Ureter (tissue), 1 donor: ENCODE measurements around the gene TCF7. TPM values are rescaled to one million over a fixed set of nuclear protein-coding genes. Genes with fewer than 3 reads are reported as not detected.

Source experiments
- DNase-seq: peaks from one replicate; pipeline ENCODE4 v3.0.0-alpha.2; 2020; ENCODE audit warnings: low spot score
- total RNA-seq: library from RNA; stranded (reverse); gene quantifications from one replicate; pipeline ENCODE4 v1.2.4, GENCODE V29; 2023
- donor health status: DM: yes; HTN: yes; CAD: no.

Gene TCF7
- 3.6 TPM for total RNA-seq

DNA sequence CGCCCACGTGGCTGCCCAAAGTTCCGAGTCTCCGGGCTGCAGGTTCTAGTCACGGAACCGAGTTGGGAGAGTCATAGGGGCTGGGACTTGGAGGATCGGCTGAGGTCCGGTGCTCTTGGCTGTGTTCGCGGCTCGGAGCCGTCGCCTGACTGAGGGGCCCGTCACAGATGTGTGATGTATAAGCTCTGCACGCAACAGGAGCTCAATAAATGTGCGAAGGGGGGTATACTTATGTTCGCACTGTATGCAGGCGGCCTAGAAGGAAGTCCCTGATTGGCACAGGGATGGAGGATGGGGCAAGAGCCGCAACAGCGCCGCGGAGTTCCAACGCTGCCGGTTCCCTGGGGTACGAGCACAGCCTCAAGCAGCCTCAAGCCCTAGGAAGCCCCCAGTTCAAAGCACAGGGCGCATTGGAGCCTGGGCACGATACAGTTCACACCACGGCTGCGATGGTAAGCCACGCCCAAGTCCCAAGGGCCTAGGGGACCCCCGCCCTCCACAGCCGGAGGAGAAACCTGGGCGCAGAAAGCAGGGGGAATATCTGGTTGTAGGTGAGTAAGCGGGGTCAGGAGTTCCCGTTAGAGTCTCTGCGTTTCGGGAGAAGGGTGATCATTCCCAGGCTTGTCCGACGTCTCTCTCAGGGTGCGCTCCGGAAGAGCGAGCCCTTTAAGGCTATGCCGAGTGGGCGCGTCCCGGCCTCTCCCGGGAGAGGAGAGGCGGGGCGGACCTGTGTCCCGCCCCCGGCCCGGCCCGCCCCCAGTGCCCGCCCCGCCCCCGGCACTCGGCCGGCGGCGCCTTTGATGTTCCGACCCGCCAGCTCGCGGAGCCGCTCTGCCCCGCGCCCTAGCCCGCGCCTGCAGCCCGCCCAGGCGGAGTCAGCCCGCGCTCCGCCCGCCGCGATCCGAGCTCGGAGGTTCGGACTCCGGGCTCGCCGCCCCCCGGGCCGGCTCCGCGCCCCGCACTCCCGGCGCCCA lies at the start of gene TCF7:
Gene TCF7 (plus strand): TSS at position 780 of the 974 bp plus-strand sequence. CDS start 226 bp downstream, outside the sequence.
- peak; percentile 66 for DNase-seq

DNA sequence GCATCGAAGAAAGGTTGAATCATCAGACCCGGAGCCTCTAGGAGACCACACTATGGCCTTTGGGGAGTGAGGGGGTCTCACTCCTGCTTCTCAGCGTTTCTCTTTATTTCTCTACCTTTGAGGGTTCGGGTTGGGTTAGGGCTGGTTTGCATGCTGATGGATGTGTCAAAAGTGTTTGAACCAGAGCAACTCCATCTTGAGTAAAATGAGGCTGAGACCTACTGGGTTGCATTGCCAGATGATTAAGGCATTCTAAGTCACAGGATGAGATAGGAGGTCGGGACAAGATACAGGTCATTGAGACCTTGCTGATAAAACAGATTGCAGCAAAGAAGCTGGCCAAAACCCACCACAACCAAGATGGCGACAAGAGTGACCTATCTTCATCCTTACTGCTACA lies 44.9 kb upstream of the TCF7 start:
- DNase-seq = no peak

DNA sequence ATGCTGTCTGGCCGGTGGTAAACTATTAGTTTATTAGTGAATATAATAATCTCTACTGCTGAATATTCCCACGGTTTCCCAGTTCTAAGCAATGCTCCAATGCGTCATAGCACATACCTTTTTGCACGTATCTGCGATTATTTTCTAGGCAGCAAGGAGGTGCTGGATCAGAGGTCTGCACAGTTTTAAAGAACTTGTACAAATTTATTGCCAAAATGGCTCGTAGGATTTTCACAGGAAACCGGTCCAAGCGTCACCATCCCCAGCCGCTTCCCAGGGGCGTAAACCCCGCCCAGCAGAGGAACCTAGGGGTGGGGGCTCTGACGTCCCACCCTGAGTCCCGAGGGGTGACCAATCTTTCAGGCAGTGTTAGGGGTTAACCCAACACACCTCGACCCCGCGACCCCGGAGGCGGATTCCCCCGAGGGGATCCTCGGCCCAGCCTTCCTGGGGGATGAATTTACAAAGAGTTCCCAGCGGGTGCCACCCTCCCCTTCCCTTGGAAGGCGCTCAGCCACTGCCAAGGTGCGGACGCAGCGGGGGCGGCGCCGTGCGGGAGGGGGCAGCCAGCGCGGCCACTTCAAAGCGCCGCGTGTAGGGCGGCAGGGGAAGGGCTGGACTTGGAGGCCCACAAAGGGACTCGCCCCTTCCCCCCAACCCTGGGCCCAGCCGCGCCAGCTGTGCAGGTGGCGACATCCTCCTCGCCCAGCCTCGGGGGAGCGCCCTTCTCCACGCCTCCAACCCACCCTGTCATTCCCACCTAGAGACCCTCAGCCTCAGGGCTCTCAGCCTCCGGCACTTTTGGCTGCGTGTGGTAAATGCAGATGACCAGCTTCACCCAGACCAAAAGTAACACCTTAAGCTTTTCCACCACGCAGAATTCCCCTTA lies 43.5 kb upstream of the TCF7 start:
- no peak for DNase-seq

GRCh38 chr5:134071614-134072207 lies 42.8 kb upstream of the TCF7 start:
- DNase-seq = no peak

GRCh38 chr5:134072471-134073210 lies 41.8 kb upstream of the TCF7 start:
- DNase-seq = no peak

GRCh38 chr5:134073404-134073803 lies 41.1 kb upstream of the TCF7 start:
- no peak for DNase-seq

DNA sequence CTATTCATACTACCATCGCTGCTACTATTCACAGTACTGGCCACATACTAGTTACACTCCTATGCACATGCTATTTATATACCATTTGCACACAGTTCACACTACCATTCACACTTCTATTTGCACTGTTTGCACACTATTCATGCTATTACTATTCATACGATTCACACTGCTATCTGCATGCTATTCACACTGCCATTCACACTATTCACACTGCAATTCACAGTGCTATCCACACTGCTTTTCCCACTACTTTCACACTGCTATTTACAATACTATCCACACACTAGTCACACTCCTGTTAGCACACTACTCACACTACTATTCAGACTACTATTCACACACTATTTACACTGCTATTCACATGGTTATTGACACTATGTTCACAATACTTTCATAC lies 39.4 kb upstream of the TCF7 start:
- no peak for DNase-seq

DNA sequence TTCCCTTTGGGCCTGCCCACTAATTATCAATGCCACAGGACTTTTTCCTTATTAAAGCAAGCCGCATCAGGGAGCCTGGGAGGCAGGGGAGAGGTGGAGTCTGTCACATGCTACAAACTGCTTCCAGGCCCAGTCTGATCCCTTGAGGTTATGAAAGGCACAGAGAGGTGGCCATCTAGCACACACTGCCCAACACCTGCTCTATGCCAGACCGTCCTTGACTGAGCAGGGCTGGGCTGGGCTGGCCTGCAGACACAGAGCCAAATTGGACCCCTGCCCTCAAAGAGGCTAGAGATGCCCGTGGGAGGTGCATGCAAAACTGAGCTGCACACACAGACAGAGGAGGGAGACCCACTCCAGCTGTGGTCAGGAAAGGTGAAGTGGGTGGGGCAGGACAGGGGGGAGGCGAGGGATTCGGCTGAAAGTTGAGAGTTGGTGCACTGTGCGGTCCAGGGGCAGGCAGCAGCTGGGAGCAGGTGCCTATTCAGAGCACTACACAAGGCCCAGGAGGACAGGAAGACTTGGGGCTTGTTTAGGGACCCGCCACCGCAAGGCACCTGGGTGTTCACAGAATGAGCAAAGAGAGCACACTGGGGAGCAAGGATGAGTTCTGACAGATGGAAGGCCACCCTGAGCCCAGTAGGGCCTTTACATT lies 36.4 kb upstream of the TCF7 start:
- DNase-seq = no peak

DNA sequence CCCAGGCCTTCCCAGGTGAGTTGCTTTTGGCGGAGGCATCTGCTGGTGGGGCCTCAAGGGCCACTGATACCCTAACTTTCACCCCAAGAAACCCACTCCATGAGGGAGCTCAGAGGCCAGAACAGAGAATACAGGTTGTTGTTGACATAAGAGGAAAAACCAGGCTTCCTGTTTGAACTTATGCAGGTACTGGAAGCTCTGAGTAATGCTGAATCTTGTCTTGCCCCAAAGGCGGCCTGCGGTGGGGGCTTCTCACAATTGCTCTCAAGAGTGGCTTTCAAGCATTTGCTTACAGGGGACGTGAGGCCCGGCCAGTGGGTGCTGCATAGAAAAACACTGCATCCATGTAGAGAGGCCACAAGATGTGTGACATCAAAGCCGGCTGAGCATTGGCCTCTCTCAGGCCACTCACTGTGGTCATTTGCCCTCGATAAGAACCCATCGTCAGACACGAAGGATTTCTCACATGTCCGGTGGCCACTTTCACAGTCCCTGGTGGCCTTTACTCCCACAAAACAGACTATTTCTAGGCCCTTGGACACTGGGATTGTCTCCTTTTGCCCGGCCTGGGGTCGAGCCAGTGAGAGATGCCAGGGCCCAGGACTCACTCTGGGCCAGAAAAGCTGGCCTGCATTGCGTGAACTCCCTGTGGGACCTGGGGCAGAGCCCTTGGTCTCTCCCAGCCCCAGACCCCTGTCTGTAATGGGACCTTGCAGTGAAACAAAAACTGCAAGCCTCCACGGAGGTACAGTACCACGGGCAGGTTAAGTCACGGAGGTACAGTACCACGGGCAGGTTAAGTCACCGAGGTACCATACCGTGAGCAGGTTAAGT lies 34.5 kb upstream of the TCF7 start:
- no peak for DNase-seq

GRCh38 chr5:134082264-134082992 lies 32.1 kb upstream of the TCF7 start:
- DNase-seq = no peak

DNA sequence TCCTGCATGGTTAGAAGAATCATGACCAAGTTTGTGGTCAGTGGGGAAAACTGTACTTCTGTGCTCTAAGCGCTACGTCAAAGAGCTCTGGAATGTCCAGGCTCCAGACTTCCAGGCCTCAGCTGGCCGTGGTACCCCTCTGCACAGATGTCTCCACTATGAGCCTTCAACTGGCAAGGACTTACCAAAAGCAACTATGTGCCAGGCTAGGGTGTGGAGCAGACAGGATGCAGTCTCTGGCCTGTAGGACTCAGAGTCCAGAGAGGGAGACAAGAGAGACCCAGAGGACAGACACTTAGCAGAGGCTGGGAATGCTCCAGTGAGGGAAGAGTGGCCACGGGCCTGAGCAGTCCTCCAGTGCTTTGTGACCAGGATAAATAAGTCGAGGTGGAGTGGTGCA lies 31.0 kb upstream of the TCF7 start:
- DNase-seq = no peak

GRCh38 chr5:134084022-134084565 lies 30.4 kb upstream of the TCF7 start:
- DNase-seq = no peak

GRCh38 chr5:134084570-134084969 lies 29.9 kb upstream of the TCF7 start:
- DNase-seq = no peak

DNA sequence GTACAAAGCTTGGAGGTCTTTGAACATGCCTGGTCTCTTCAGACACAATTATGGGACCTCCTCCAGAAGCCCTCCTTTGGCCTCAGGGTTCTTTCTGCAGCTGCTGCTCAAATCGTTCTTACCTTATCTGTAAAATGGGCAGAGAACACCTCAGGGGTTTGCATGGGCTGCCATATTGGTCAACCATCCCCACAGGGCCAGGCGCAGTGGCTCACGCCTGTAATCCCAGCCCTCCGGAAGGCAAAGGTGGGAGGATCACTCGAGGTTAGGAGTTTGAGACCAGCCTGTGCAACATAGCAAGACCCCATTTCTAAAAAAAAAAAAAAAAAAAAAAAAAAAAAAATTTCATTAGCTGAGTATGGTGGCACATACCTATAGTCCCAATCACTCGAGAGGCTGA lies 29.1 kb upstream of the TCF7 start:
- DNase-seq = no peak

DNA sequence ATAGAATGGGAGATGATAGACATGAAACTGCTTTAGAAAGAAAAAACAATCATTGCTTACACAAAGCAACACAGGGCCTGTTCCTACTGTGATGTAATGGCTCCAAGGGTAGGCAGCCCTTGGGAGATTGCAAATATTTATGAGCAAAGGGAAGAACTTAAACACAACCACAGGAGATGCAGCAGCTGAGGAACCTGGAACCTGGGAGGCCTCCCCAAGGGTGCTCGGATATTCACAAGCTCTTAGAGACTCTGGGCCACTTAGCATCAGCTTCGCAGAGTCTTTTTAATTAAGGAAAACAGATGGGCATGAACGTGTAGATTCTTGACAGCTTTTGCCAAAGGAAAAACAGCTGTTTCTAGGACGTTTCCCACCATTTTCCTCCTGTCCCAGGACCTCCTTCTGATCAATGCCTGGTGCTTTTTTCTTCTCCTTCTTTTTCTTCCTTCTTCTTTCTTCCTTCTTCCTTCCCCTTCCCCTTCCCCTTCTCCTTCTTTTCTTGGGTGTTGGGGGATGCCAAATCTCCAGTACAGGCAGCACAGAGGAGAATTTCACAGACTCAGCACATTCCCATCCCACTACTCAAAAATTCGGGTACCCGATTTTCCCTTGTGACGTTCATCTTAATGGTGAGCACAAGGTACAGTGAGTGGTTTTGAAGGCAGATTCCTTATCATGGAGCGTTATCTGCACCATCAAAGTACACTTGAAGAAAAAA lies 28.1 kb upstream of the TCF7 start:
- no peak for DNase-seq

- DNase-seq = no peak
These were observed 27.6 kb upstream of the TCF7 start for GRCh38 chr5:134086943-134087305.

GRCh38 chr5:134088291-134088690 lies 26.2 kb upstream of the TCF7 start:
- DNase-seq = no peak

DNA sequence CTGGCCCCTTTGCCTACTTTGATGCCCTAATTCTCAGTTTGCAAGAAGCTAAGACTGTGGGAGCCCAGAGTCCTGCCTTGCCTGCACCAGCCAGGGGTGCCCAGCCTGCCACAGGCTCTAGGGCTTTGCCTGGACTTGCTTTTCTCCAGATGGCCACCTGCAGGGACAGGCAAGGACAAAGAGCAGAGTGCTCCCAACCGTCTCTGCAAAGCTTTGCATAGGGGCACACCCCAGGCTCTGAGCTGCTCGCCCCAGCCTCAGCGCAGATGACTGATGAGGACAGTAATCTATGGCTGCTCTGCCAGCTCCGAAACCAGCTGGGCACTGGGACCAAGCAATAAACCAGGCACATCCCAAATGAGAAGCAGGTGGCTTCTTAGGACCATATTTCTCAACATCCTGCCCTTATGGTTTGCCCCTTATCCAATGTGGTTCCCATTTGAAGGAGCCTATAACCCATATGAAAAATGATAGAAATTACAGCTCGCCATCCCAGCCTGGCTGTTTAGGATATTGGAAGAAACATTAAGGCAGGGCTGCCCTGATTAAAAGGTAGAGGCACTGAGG lies 25.4 kb upstream of the TCF7 start:
- no peak for DNase-seq
